Skeletal muscle satellite cell (primary cell): ENCODE data around the gene KIAA2012.

Experiments
- H3K27me3 ChIP-seq: 2 replicates; pipeline ENCODE4 v1.7.0; 2013; ENCODE audit warnings: low read length; ENCODE audit not compliant: control insufficient read depth, insufficient read depth
- H3K36me3 ChIP-seq: 2 replicates; pipeline ENCODE4 v1.7.0; 2013; ENCODE audit warnings: mild to moderate bottlenecking, control low read depth, low read length; ENCODE audit not compliant: insufficient read depth
- H3K4me1 ChIP-seq: 2 replicates; pipeline ENCODE4 v1.7.0; 2013; ENCODE audit warnings: low read length; ENCODE audit not compliant: control insufficient read depth, insufficient read depth
- H3K4me2 ChIP-seq: 2 replicates; pipeline ENCODE4 v1.7.0; 2013; ENCODE audit warnings: mild to moderate bottlenecking, low read length
- H3K4me3 ChIP-seq: 2 replicates; pipeline ENCODE4 v1.7.0; 2013; ENCODE audit warnings: low read length
- H3K9ac ChIP-seq: 2 replicates; pipeline ENCODE4 v1.7.0; 2013; ENCODE audit warnings: mild to moderate bottlenecking, low read depth, low read length, moderate library complexity
- H3K9me3 ChIP-seq: replicated peaks from 2 replicates; pipeline ENCODE4 v1.7.0; 2013; ENCODE audit warnings: mild to moderate bottlenecking, control low read depth, low read length

The KIAA2012 gene

GRCh38 chr2:202185156-202185555 is 112.1 kb downstream of the KIAA2012 start:
- no peak overlapping the region for H3K9ac ChIP-seq
- H3K36me3 ChIP-seq, result no peaks in the 10 kb centered on the region
- H3K4me3 ChIP-seq, result no peak overlapping the region
- H3K9me3 ChIP-seq, result no peaks in the 10 kb centered on the region
- no peaks in the 10 kb centered on the region for H3K27me3 ChIP-seq
- H3K4me1 ChIP-seq, result peaks cover 22% of the 10 kb centered on the region
- H3K4me2 ChIP-seq, result no peak overlapping the region

- Histone ChIP-seq H3K9me3 (no peaks in the 10 kb centered on the region), H3K4me3 (no peak overlapping the region), H3K27me3 (no peaks in the 10 kb centered on the region), H3K4me2 (no peak overlapping the region), H3K9ac (no peak overlapping the region), H3K4me1 (peaks cover 22% of the 10 kb centered on the region), H3K36me3 (no peaks in the 10 kb centered on the region)
These were observed 113.7 kb downstream of the KIAA2012 start for GRCh38 chr2:202186641-202187202.

- no peak overlapping the region for H3K4me2 ChIP-seq
- H3K9me3 ChIP-seq, result no peaks in the 10 kb centered on the region
- peaks cover 22% of the 10 kb centered on the region for H3K4me1 ChIP-seq
- no peak overlapping the region for H3K9ac ChIP-seq
- no peak overlapping the region for H3K4me3 ChIP-seq
- no peaks in the 10 kb centered on the region for H3K27me3 ChIP-seq
- H3K36me3 ChIP-seq, result no peaks in the 10 kb centered on the region
These were observed 114.5 kb downstream of the KIAA2012 start for GRCh38 chr2:202187570-202187969.

- H3K9ac ChIP-seq, result no peak overlapping the region
- H3K27me3 ChIP-seq, result no peaks in the 10 kb centered on the region
- no peak overlapping the region for H3K4me2 ChIP-seq
- no peaks in the 10 kb centered on the region for H3K4me1 ChIP-seq
- H3K4me3 ChIP-seq, result no peak overlapping the region
- H3K36me3 ChIP-seq, result no peaks in the 10 kb centered on the region
- H3K9me3 ChIP-seq, result no peaks in the 10 kb centered on the region
These were observed 120.2 kb downstream of the KIAA2012 start for GRCh38 chr2:202193305-202193704.

- no peak overlapping the region for H3K4me3 ChIP-seq
- H3K4me2 ChIP-seq, result no peak overlapping the region
- no peak overlapping the region for H3K9ac ChIP-seq
- H3K4me1 ChIP-seq, result no peaks in the 10 kb centered on the region
- no peaks in the 10 kb centered on the region for H3K27me3 ChIP-seq
- no peaks in the 10 kb centered on the region for H3K36me3 ChIP-seq
- H3K9me3 ChIP-seq, result no peaks in the 10 kb centered on the region
These were observed 120.9 kb downstream of the KIAA2012 start for GRCh38 chr2:202193881-202194353.

GRCh38 chr2:202194418-202194817 is 121.4 kb downstream of the KIAA2012 start:
- Histone ChIP-seq H3K9ac (no peak overlapping the region), H3K9me3 (no peaks in the 10 kb centered on the region), H3K4me1 (no peaks in the 10 kb centered on the region), H3K27me3 (no peaks in the 10 kb centered on the region), H3K4me3 (no peak overlapping the region), H3K36me3 (no peaks in the 10 kb centered on the region), H3K4me2 (no peak overlapping the region)

GRCh38 chr2:202196727-202197126 is 123.7 kb downstream of the KIAA2012 start:
- Histone ChIP-seq H3K4me2 (no peak overlapping the region), H3K9ac (no peak overlapping the region), H3K4me3 (no peak overlapping the region), H3K4me1 (no peaks in the 10 kb centered on the region), H3K9me3 (no peaks in the 10 kb centered on the region), H3K27me3 (no peaks in the 10 kb centered on the region), H3K36me3 (no peaks in the 10 kb centered on the region)

GRCh38 chr2:202201220-202202160 is 128.4 kb downstream of the KIAA2012 start:
- Histone ChIP-seq H3K36me3 (peaks cover 11% of the 10 kb centered on the region), H3K4me3 (no peak overlapping the region), H3K9ac (no peak overlapping the region), H3K4me2 (no peak overlapping the region), H3K9me3 (no peaks in the 10 kb centered on the region), H3K27me3 (no peaks in the 10 kb centered on the region), H3K4me1 (no peaks in the 10 kb centered on the region)

GRCh38 chr2:202203348-202203747 is 130.3 kb downstream of the KIAA2012 start:
- H3K4me2 ChIP-seq, result no peak overlapping the region
- H3K36me3 ChIP-seq, result peaks cover 11% of the 10 kb centered on the region
- no peak overlapping the region for H3K9ac ChIP-seq
- H3K4me3 ChIP-seq, result no peak overlapping the region
- H3K9me3 ChIP-seq, result no peaks in the 10 kb centered on the region
- H3K4me1 ChIP-seq, result no peaks in the 10 kb centered on the region
- H3K27me3 ChIP-seq, result no peaks in the 10 kb centered on the region

- Histone ChIP-seq H3K4me3 (no peak overlapping the region), H3K4me1 (no peaks in the 10 kb centered on the region), H3K27me3 (no peaks in the 10 kb centered on the region), H3K9ac (no peak overlapping the region), H3K9me3 (no peaks in the 10 kb centered on the region), H3K36me3 (peaks cover 17% of the 10 kb centered on the region), H3K4me2 (no peak overlapping the region)
These were observed 131.8 kb downstream of the KIAA2012 start for GRCh38 chr2:202204855-202205254.

GRCh38 chr2:202208526-202208925 is 135.5 kb downstream of the KIAA2012 start:
- H3K9me3 ChIP-seq, result no peaks in the 10 kb centered on the region
- H3K4me1 ChIP-seq, result no peaks in the 10 kb centered on the region
- H3K27me3 ChIP-seq, result no peaks in the 10 kb centered on the region
- no peak overlapping the region for H3K4me3 ChIP-seq
- H3K36me3 ChIP-seq, result peaks cover 24% of the 10 kb centered on the region
- H3K9ac ChIP-seq, result no peak overlapping the region
- H3K4me2 ChIP-seq, result no peak overlapping the region
